PFSK-1 (cell line): ENCODE measurements around the gene PRMT6.

Experiments used
- FOXP2 ChIP-seq: optimal IDR thresholded peaks from 2 replicates; pipeline ENCODE3; 2011; ENCODE audit warnings: borderline replicate concordance, control low read depth, inconsistent platforms; ENCODE audit not compliant: insufficient read depth; ENCODE audit errors: extremely low read length, extremely low read depth
- POLR2AphosphoS5 ChIP-seq: IDR thresholded peaks from 2 replicates; pipeline ENCODE4 v1.6.1; 2012; ENCODE audit warnings: low read depth, mild to moderate bottlenecking, control low read depth, low read length, moderate library complexity
- SIN3A ChIP-seq: IDR thresholded peaks from 2 replicates; pipeline ENCODE4 v1.6.1; 2012; ENCODE audit warnings: mild to moderate bottlenecking, low read length, moderate library complexity, borderline replicate concordance; ENCODE audit not compliant: insufficient read depth
- TAF1 ChIP-seq: IDR thresholded peaks from 2 replicates; pipeline ENCODE4 v1.6.1; 2012; ENCODE audit warnings: low read length, control low read depth, borderline replicate concordance; ENCODE audit not compliant: insufficient read depth
- TF ChIP-seq, protein P1 (sequence below), 2 experiments: IDR thresholded peaks; 2 replicates each; pipeline versions ENCODE4 v1.6.1 to v1.8.0; 2011 to 2012; ENCODE audit warnings: low read depth in 2 of 2, low read length in 2 of 2, control low read depth in 1 of 2, inconsistent platforms in 1 of 2, mild to moderate bottlenecking in 1 of 2, moderate library complexity in 1 of 2; ENCODE audit not compliant: insufficient read depth in 1 of 2

Gene PRMT6

DNA sequence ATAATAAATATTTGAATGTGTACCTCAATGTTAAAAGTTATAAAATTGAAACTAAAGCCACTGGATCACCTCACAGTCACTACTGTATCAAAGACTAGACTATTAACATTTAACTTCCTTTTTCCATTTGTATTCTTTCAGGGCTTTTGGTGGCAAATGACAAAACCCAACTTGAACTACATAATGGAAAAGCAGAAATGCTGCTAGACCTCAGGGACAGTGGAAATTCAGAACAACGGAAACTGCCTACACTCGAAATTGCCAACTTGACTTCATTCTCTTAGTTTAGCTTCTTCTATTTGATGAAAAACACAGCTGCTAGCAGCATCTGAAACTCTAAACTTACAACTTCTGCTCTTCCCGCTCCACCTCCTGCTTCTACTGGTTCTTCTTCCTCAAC lies 49.4 kb downstream of the PRMT6 start:
- TF ChIP-seq POLR2AphosphoS5 (no peak), SIN3A (no peak), FOXP2 (no peak), TAF1 (no peak)
- TF ChIP-seq, protein P1, sequence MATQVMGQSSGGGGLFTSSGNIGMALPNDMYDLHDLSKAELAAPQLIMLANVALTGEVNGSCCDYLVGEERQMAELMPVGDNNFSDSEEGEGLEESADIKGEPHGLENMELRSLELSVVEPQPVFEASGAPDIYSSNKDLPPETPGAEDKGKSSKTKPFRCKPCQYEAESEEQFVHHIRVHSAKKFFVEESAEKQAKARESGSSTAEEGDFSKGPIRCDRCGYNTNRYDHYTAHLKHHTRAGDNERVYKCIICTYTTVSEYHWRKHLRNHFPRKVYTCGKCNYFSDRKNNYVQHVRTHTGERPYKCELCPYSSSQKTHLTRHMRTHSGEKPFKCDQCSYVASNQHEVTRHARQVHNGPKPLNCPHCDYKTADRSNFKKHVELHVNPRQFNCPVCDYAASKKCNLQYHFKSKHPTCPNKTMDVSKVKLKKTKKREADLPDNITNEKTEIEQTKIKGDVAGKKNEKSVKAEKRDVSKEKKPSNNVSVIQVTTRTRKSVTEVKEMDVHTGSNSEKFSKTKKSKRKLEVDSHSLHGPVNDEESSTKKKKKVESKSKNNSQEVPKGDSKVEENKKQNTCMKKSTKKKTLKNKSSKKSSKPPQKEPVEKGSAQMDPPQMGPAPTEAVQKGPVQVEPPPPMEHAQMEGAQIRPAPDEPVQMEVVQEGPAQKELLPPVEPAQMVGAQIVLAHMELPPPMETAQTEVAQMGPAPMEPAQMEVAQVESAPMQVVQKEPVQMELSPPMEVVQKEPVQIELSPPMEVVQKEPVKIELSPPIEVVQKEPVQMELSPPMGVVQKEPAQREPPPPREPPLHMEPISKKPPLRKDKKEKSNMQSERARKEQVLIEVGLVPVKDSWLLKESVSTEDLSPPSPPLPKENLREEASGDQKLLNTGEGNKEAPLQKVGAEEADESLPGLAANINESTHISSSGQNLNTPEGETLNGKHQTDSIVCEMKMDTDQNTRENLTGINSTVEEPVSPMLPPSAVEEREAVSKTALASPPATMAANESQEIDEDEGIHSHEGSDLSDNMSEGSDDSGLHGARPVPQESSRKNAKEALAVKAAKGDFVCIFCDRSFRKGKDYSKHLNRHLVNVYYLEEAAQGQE (IDR thresholded peaks at IDR 0.05; ENCODE audit: insufficient read depth in 1 of 2, low read depth in 2 of 2, low read length in 2 of 2), result no peak
